H1 (cell line): Measurements from ENCODE around the gene SLC23A3. TPM values are rescaled to one million over a fixed set of nuclear protein-coding genes. Genes with fewer than 3 reads are reported as not detected.

Experiments used
- CTCF ChIA-PET: fragments of 300-600 bp; sonication (Branson Sonifier 250); formaldehyde crosslinking; loops from one replicate; lab custom pipeline; 2021; ENCODE audit not compliant: partially characterized antibody; lab: Charles Lee
- POLR2A ChIA-PET: fragments of 300-600 bp; sonication (Branson Sonifier 250); formaldehyde crosslinking; loops from one replicate; lab custom pipeline; 2021; ENCODE audit warnings: inconsistent platforms; ENCODE audit not compliant: partially characterized antibody; lab: Charles Lee
- DNase-seq, 2 experiments: peaks; one replicate each; pipeline versions ENCODE4 v3.0.0 to v3.0.0-alpha.2; 2010 to 2022; ENCODE audit warnings: low spot score in 2 of 2, low read depth in 1 of 2, mixed read lengths in 1 of 2
- FAIRE-seq: peaks from 2 replicates; lab custom pipeline; 2011; peaks lifted over from hg19 to GRCh38; lab: Jason Lieb, UNC
- H2AFZ ChIP-seq: 2 replicates; pipeline ENCODE4 v1.8.1; 2012; ENCODE audit warnings: low read length, inconsistent platforms
- H2AK5ac ChIP-seq: 2 replicates; pipeline ENCODE4 v1.6.1; 2013; ENCODE audit warnings: low read depth, low read length
- H2BK120ac ChIP-seq: replicated peaks from 2 replicates; pipeline ENCODE3; 2013; ENCODE audit warnings: low read depth, low read length, inconsistent platforms
- H2BK12ac ChIP-seq: 2 replicates; pipeline ENCODE4 v1.6.1; 2013; ENCODE audit warnings: low read depth, low read length
- H2BK15ac ChIP-seq: 2 replicates; pipeline ENCODE4 v1.6.1; 2013; ENCODE audit warnings: low read length
- H2BK20ac ChIP-seq: 2 replicates; pipeline ENCODE4 v1.6.1; 2013; ENCODE audit warnings: low read length
- H2BK5ac ChIP-seq: 2 replicates; pipeline ENCODE4 v1.6.1; 2013; ENCODE audit warnings: low read depth, low read length
- H3K14ac ChIP-seq: 2 replicates; pipeline ENCODE4 v1.6.1; 2013; ENCODE audit warnings: inconsistent platforms; ENCODE audit not compliant: insufficient read length
- H3K18ac ChIP-seq: 2 replicates; pipeline ENCODE4 v1.6.1; 2013; ENCODE audit warnings: low read length; ENCODE audit errors: extremely low read depth
- H3K23ac ChIP-seq: 2 replicates; pipeline ENCODE4 v1.6.1; 2013; ENCODE audit warnings: inconsistent platforms; ENCODE audit not compliant: insufficient read length
- H3K23me2 ChIP-seq: 2 replicates; pipeline ENCODE4 v1.6.1; 2013; ENCODE audit warnings: low read depth, low read length
- H3K27ac ChIP-seq: 2 replicates; pipeline ENCODE4 v1.6.1; 2011; ENCODE audit warnings: low read depth, low read length, inconsistent platforms
- H3K27me3 ChIP-seq, 4 experiments: replicated peaks in 1 of 4; 1 replicate in 1 of 4; 2 replicates in 3 of 4; pipeline versions ENCODE4 v1.6.1 to v1.8.1; 2011 to 2013; ENCODE audit warnings: low read length in 3 of 4, mild to moderate bottlenecking in 3 of 4, inconsistent platforms in 2 of 4, mixed read lengths in 2 of 4, moderate library complexity in 1 of 4; ENCODE audit not compliant: control insufficient read depth in 3 of 4, insufficient read depth in 3 of 4; ENCODE audit errors: extremely low read depth in 1 of 4
- H3K36me3 ChIP-seq, 4 experiments: 2 replicates each; pipeline versions ENCODE4 v1.6.1 to v1.8.1; 2011 to 2013; ENCODE audit warnings: mild to moderate bottlenecking in 4 of 4, low read length in 3 of 4, moderate library complexity in 2 of 4, control low read depth in 1 of 4, inconsistent platforms in 1 of 4; ENCODE audit not compliant: insufficient read depth in 4 of 4, control insufficient read depth in 2 of 4
- H3K4ac ChIP-seq: replicated peaks from 2 replicates; pipeline ENCODE3; 2013; ENCODE audit warnings: low read length, low read depth, mixed read lengths, inconsistent platforms; ENCODE audit not compliant: insufficient read length
- H3K4me1 ChIP-seq, 4 experiments: replicated peaks in 1 of 4; 1 replicate in 1 of 4; 2 replicates in 3 of 4; pipeline versions ENCODE4 v1.6.1 to v1.8.1; 2011 to 2013; ENCODE audit warnings: low read length in 3 of 4, inconsistent platforms in 2 of 4, mixed read lengths in 1 of 4; ENCODE audit not compliant: insufficient read depth in 4 of 4, control insufficient read depth in 3 of 4
- H3K4me2 ChIP-seq, 2 experiments: 2 replicates each; pipeline versions ENCODE4 v1.6.1 to v1.8.1; 2011 to 2013; ENCODE audit warnings: low read depth in 2 of 2, low read length in 2 of 2, control low read depth in 1 of 2, inconsistent platforms in 1 of 2, mild to moderate bottlenecking in 1 of 2; ENCODE audit not compliant: insufficient read depth in 1 of 2
- H3K4me3 ChIP-seq, 4 experiments: fragments of 200-600, 300-600 bp in 1 of 4; sonication (generic), shearing (Covaris generic), sonication (Bioruptor Twin) in 1 of 4; 2 replicates each; pipeline versions ENCODE4 v1.5.1 to v1.8.1; 2011 to 2016; ENCODE audit warnings: low read length in 4 of 4, low read depth in 3 of 4, control low read depth in 2 of 4, inconsistent platforms in 2 of 4, mild to moderate bottlenecking in 2 of 4, mixed read lengths in 1 of 4, moderate library complexity in 1 of 4; ENCODE audit not compliant: insufficient read depth in 2 of 4; ENCODE audit errors: extremely low read depth in 1 of 4
- H3K56ac ChIP-seq: replicated peaks from 2 replicates; pipeline ENCODE3; 2013; ENCODE audit warnings: low read depth, mild to moderate bottlenecking, mixed read lengths, low read length, inconsistent platforms; ENCODE audit not compliant: insufficient read length
- H3K79me1 ChIP-seq: 2 replicates; pipeline ENCODE4 v1.6.1; 2013; ENCODE audit warnings: low read depth, low read length, control low read depth
- H3K79me2 ChIP-seq, 2 experiments: 2 replicates each; pipeline versions ENCODE4 v1.6.1 to v1.8.1; 2012 to 2013; ENCODE audit warnings: low read length in 2 of 2, mild to moderate bottlenecking in 2 of 2, inconsistent platforms in 1 of 2; ENCODE audit not compliant: insufficient read depth in 2 of 2, control insufficient read depth in 1 of 2
- H3K9ac ChIP-seq, 4 experiments: replicated peaks in 1 of 4; 1 replicate in 1 of 4; 2 replicates in 3 of 4; pipeline versions ENCODE4 v1.6.1 to v1.8.1; 2011 to 2013; ENCODE audit warnings: low read depth in 3 of 4, low read length in 3 of 4, control low read depth in 2 of 4, mild to moderate bottlenecking in 2 of 4, moderate library complexity in 2 of 4, inconsistent platforms in 1 of 4; ENCODE audit errors: extremely low read depth in 1 of 4
- H3K9me3 ChIP-seq, 2 experiments: 2 replicates each; pipeline versions ENCODE4 v1.6.1 to v1.8.1; 2012 to 2013; ENCODE audit warnings: mild to moderate bottlenecking in 2 of 2, moderate library complexity in 2 of 2, control low read depth in 1 of 2, inconsistent platforms in 1 of 2, low read depth in 1 of 2, low read length in 1 of 2, mixed read lengths in 1 of 2; ENCODE audit not compliant: insufficient read depth in 2 of 2
- H4K20me1 ChIP-seq, 2 experiments: replicated peaks in 1 of 2; 2 replicates each; pipeline versions ENCODE3 to v1.8.1; 2011 to 2013; ENCODE audit warnings: inconsistent platforms in 2 of 2, low read length in 2 of 2, mild to moderate bottlenecking in 1 of 2; ENCODE audit not compliant: insufficient read depth in 2 of 2, control insufficient read depth in 1 of 2
- H4K5ac ChIP-seq: 2 replicates; pipeline ENCODE4 v1.6.1; 2013; ENCODE audit warnings: low read length, low read depth, mixed read lengths, inconsistent platforms; ENCODE audit not compliant: insufficient read length
- H4K8ac ChIP-seq: 2 replicates; pipeline ENCODE4 v1.8.0; 2013; ENCODE audit warnings: mild to moderate bottlenecking, moderate library complexity, low read length, inconsistent platforms; ENCODE audit not compliant: insufficient read depth; ENCODE audit errors: extremely low read depth
- H4K91ac ChIP-seq: replicated peaks from 2 replicates; pipeline ENCODE3; 2013; ENCODE audit warnings: low read length, mixed read lengths, inconsistent platforms; ENCODE audit not compliant: insufficient read length
- BRCA1 ChIP-seq: IDR thresholded peaks from 2 replicates; pipeline ENCODE4 v1.6.1; 2012; ENCODE audit warnings: low read depth, low read length, improper control_type of control experiment
- CREB1 ChIP-seq: IDR thresholded peaks from 2 replicates; pipeline ENCODE4 v1.6.1; 2012; ENCODE audit warnings: inconsistent platforms
- JUND ChIP-seq: IDR thresholded peaks from 2 replicates; pipeline ENCODE4 v1.6.1; 2011; ENCODE audit warnings: mild to moderate bottlenecking, improper control_type of control experiment, low read length
- KDM4A ChIP-seq: IDR thresholded peaks from one replicate; pipeline ENCODE4 v1.7.1; 2012; ENCODE audit warnings: low read depth, mild to moderate bottlenecking, moderate library complexity, low read length, inconsistent platforms; ENCODE audit not compliant: severe bottlenecking
- NRF1 ChIP-seq: IDR thresholded peaks from 2 replicates; pipeline ENCODE4 v1.6.1; 2011; ENCODE audit warnings: mild to moderate bottlenecking, low read depth, low read length, improper control_type of control experiment
- POLR2A ChIP-seq, 2 experiments: IDR thresholded peaks; 1 replicate in 1 of 2; 2 replicates in 1 of 2; pipeline ENCODE4 v1.6.1; 2011; ENCODE audit warnings: low read depth in 2 of 2, low read length in 2 of 2, mild to moderate bottlenecking in 2 of 2; ENCODE audit errors: control extremely low read depth in 1 of 2
- RAD21 ChIP-seq, 2 experiments: IDR thresholded peaks in 1 of 2; conservative IDR thresholded peaks in 1 of 2; 2 replicates each; pipeline ENCODE4 v1.6.1; 2011; ENCODE audit warnings: low read depth in 2 of 2, low read length in 2 of 2, improper control_type of control experiment in 1 of 2, inconsistent platforms in 1 of 2, mild to moderate bottlenecking in 1 of 2, moderate library complexity in 1 of 2
- SIX5 ChIP-seq: IDR thresholded peaks from 2 replicates; pipeline ENCODE4 v1.6.1; 2011; ENCODE audit warnings: mild to moderate bottlenecking, low read depth, low read length
- SP1 ChIP-seq: IDR thresholded peaks from 2 replicates; pipeline ENCODE4 v1.6.1; 2011; ENCODE audit warnings: low read depth, low read length
- SP4 ChIP-seq: IDR thresholded peaks from 2 replicates; pipeline ENCODE4 v1.6.1; 2012; ENCODE audit warnings: low read length, inconsistent platforms
- YY1 ChIP-seq: IDR thresholded peaks from 2 replicates; pipeline ENCODE4 v1.6.1; 2011; ENCODE audit warnings: low read depth, mild to moderate bottlenecking, low read length
- WGBS, 2 experiments: shearing (Covaris generic) in 1 of 2; methylation state at CpG; one replicate each; pipeline versions ENCODE4 v1.1.6 to v1.1.7; 2013 to 2015; ENCODE audit warnings: low lambda C conversion rate in 2 of 2, mixed read lengths in 2 of 2, inconsistent platforms in 1 of 2, low coverage in 1 of 2, missing lambda C conversion rate in 1 of 2; ENCODE audit not compliant: insufficient replicate concordance in 2 of 2, insufficient coverage in 1 of 2, insufficient read length in 1 of 2; ENCODE audit errors: extremely low coverage in 1 of 2, missing lambda C conversion rate in 1 of 2; 5-methylcytosine and 5-hydroxymethylcytosine counted together
- polyA plus RNA-seq, 7 experiments: library from polyadenylated mRNA; depleted of rRNA in 3 of 7; stranded (reverse) in 5 of 7; unstranded in 2 of 7; fragments of >200 nt in 5 of 7; fragments of 200-250 nt in 2 of 7; gene quantifications; 1 replicate in 5 of 7; 2 replicates in 1 of 7; 4 replicates in 1 of 7; pipeline versions ENCODE4 v1.2.1 to v1.2.3, GENCODE V29; 2011 to 2013; ENCODE audit warnings: missing spikeins in 2 of 7, mixed read lengths in 2 of 7
- total RNA-seq: library from RNA; stranded (reverse); fragmentation: NEBNext Ultra II Directional; extraction: Animal tissue kit (Norgen Biotek cat#: 25700); gene quantifications from 2 replicates; pipeline ENCODE4 v1.2.1, GENCODE V29; 2021

Gene SLC23A3
- total and polyA plus RNA-seq, 2 of the 8 experiments (the other 6 are each of a cell fraction or from before 2014, with no cell fraction given), result 0.35 to 0.84 TPM

DNA sequence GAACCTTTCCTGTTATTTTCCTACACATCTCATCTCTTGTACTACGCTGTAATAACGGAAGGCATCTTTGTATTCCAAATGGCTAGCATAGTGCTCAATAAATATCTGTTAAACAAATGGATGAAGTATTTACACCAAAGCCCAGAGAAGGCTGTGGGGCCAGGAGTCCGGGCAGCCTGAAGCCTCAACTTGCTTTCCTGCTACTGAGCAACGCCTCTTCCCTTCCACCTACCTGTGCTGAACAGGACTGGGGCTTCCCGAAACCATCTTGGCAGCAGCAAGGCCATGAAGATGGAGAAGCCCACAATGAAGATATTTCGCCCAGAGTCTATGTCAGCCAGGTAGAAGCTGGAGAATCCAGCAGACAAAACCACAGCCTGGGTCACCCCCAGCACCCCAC lies 6.7 kb downstream of the SLC23A3 start:
- Histone ChIP-seq H3K79me2 (no peaks in the 10 kb centered on the region), H2BK20ac (no peak overlapping the region), H4K20me1 (peaks cover 2 to 5% of the 10 kb centered on the region in 2 experiments), H3K4me2 (no peak overlapping the region), H3K36me3 (no peaks in the 10 kb centered on the region; a peak in 1 of 8 replicates), H3K18ac (no peak overlapping the region), H3K23me2 (peaks cover 2% of the 10 kb centered on the region; the same call in 1 of the 2 replicates), H2AFZ (no peak overlapping the region), H3K56ac (no peak overlapping the region), H3K9me3 (no peaks in the 10 kb centered on the region), H3K14ac (no peak overlapping the region), H3K9ac (no peak overlapping the region), H3K79me1 (no peaks in the 10 kb centered on the region; the same call in 1 of the 2 replicates), H3K4me3 (no peak overlapping the region), H2BK12ac (no peak overlapping the region), H3K23ac (no peak overlapping the region), H4K5ac (no peak overlapping the region), H2BK5ac (no peak overlapping the region), H4K8ac (no peak overlapping the region), H3K27me3 (no peaks in the 10 kb centered on the region; a peak in 2 of 7 replicates), H4K91ac (no peak overlapping the region), H2BK15ac (no peak overlapping the region), H3K27ac (no peak overlapping the region), H2AK5ac (no peak overlapping the region), H2BK120ac (no peak overlapping the region), H3K4ac (no peak overlapping the region), H3K4me1 (peaks cover 0 to 5% (median 2%) of the 10 kb centered on the region in 4 experiments; a peak in 3 of 7 replicates)
- POLR2A ChIA-PET, result interaction anchor here (0.6 kb wide), 1 partner anchor 50 kb away, joined by 3 read pairs; no protein-coding TSS in a partner anchor
- DNase-seq, result no peak
- WGBS, 2 experiments, result 85% methylated on average over 6 of the region's 6 CpGs; no CpG with 5 or more reads in 1 of the 2 experiments
- CTCF ChIA-PET, result interaction anchor here (0.7 to 1.7 kb wide), 5 partner anchors 11 to 132 kb away, joined by 3 to 8 read pairs (median 4); partner anchors contain the start of gene CNPPD1
- FAIRE-seq, result no peak
- no peak for TF ChIP-seq CREB1
- no peak for TF ChIP-seq SIX5
- no peak for TF ChIP-seq BRCA1
- TF ChIP-seq YY1, result no peak
- no peak for TF ChIP-seq NRF1
- no peak for TF ChIP-seq SP1
- no peak for TF ChIP-seq POLR2A (IDR thresholded peaks at IDR 0.05; ENCODE audit: control extremely low read depth in 1 of 2, low read depth in 2 of 2, low read length in 2 of 2)
- no peak for TF ChIP-seq RAD21 (IDR thresholded peaks at IDR 0.05 in 1 of 2, conservative IDR thresholded peaks at IDR 0.05 in 1 of 2; ENCODE audit: low read depth in 2 of 2, low read length in 2 of 2)
- TF ChIP-seq SP4, result no peak
- no peak for TF ChIP-seq KDM4A
- TF ChIP-seq JUND, result no peak
